Esophagus squamous epithelium (tissue), 5 donors: ENCODE results near the gene SCN11A. TPM values are rescaled to one million over a fixed set of nuclear protein-coding genes. Genes with fewer than 3 reads are reported as not detected.

Source experiments
- DNase-seq: peaks from one replicate; lab custom pipeline; 2025; lab: John Stamatoyannopoulos, UW
- H3K27ac ChIP-seq, 4 donors: fragments of 200-600 bp; sonication (generic); one replicate each; pipeline ENCODE4 v1.5.1; 2016 to 2019; ENCODE audit warnings: mild to moderate bottlenecking in 1 of 4
- H3K27me3 ChIP-seq, 4 donors: fragments of 200-600 bp; sonication (generic); 1 replicate in 3 of 4; 2 replicates in 1 of 4; pipeline versions ENCODE4 v1.5.1 to v1.6.0; 2017 to 2021; ENCODE audit warnings: antibody characterized with exemption in 1 of 4
- H3K36me3 ChIP-seq, 3 donors: fragments of 200-600 bp; sonication (generic); one replicate each; pipeline ENCODE4 v1.5.1; 2016 to 2019
- H3K4me1 ChIP-seq, 3 donors: fragments of 200-600 bp; sonication (generic); one replicate each; pipeline ENCODE4 v1.5.1; 2017 to 2019
- H3K4me3 ChIP-seq, 4 donors: fragments of 200-600 bp; sonication (generic); 1 replicate in 3 of 4; 2 replicates in 1 of 4; pipeline ENCODE4 v1.5.1; 2016 to 2019; ENCODE audit warnings: mild to moderate bottlenecking in 2 of 4, moderate library complexity in 1 of 4
- H3K9me3 ChIP-seq, 3 donors: fragments of 200-600 bp; sonication (generic); one replicate each; pipeline ENCODE4 v1.5.1; 2016 to 2019
- CTCF ChIP-seq, 6 experiments: fragments of 450-650 bp in 4 of 6; fragments of 200-600 bp in 2 of 6; sonication (generic) in 2 of 6; IDR thresholded peaks; one replicate each; pipeline ENCODE4 v1.5.1; 2016 to 2019; ENCODE audit warnings: antibody characterized with exemption in 6 of 6, mild to moderate bottlenecking in 4 of 6, moderate library complexity in 4 of 6
- POLR2A ChIP-seq, 4 donors: fragments of 450-650 bp; IDR thresholded peaks; one replicate each; pipeline ENCODE4 v1.6.1; 2017; ENCODE audit warnings: antibody characterized with exemption in 4 of 4, mild to moderate bottlenecking in 4 of 4, moderate library complexity in 3 of 4
- WGBS, 2 donors: methylation state at CpG; one replicate each; pipeline ENCODE4 v1.1.5; 2018; 5-methylcytosine and 5-hydroxymethylcytosine counted together
- intact Hi-C: fragments of 100-400 bp; cut with DNase I; formaldehyde crosslinking; loops from one replicate; pipeline ENCODE4 v1.15.0; 2022
- total RNA-seq, 4 donors: library from RNA; depleted of rRNA; stranded (reverse); fragments of >200 nt; gene quantifications; one replicate each; pipeline ENCODE4 v1.1.0, GENCODE V29; 2016
- donor health status: DM: yes; HTN: yes; CAD: no.

Gene SCN11A
- total RNA-seq: under 1 TPM in 2 of 4 donors, not detected in 2; under 0.01 to 0.04 TPM

- peaks cover 4 to 39% (median 8%) of the 10 kb centered on the region in 3 donors for H3K4me1 ChIP-seq
- peak within 1 kb of the TSS; percentile 77 to 99 (median 92) for H3K4me3 ChIP-seq
- intact Hi-C loops: no loop called here
- WGBS, 2 donors: 0 to 3% methylated on average over 20 to 26 of the region's 68 CpGs
- H3K27ac ChIP-seq: peak within 1 kb of the TSS; percentile 88 to 95 (median 94)
- no peaks in the 10 kb centered on the region for H3K27me3 ChIP-seq
- H3K36me3 ChIP-seq: no peaks in the 10 kb centered on the region
- peak in 3 of 4 donors; percentile 54 to 88 (median 81) for TF ChIP-seq POLR2A (IDR thresholded peaks at IDR 0.05)
- TF ChIP-seq CTCF (IDR thresholded peaks at IDR 0.05): no peak
- peak; percentile 88 for DNase-seq
- H3K9me3 ChIP-seq: no peaks in the 10 kb centered on the region
Measured at GRCh38 chr3:39051649-39052561, at the start of gene SCN11A, which contains the start of gene WDR48. TSS of gene SCN11A (minus strand) at chr3:39051944. CDS start at chr3:38950362, 101,582 bp downstream. TSS of gene WDR48 (plus strand) at chr3:39052016. CDS start at chr3:39052026, 10 bp downstream.

- Histone ChIP-seq H3K4me1 (peaks cover 10 to 52% (median 22%) of the 10 kb centered on the region in 3 donors), H3K36me3 (peaks cover 25 to 56% (median 29%) of the 10 kb centered on the region in 3 donors), H3K4me3 (no peak overlapping the region), H3K27me3 (no peaks in the 10 kb centered on the region), H3K9me3 (no peaks in the 10 kb centered on the region), H3K27ac (peak overlapping the region in 1 of 4 donors; percentile 43)
- TF ChIP-seq CTCF (IDR thresholded peaks at IDR 0.05): peak; percentile 53 to 68 (median 58)
- no peak for TF ChIP-seq POLR2A (IDR thresholded peaks at IDR 0.05)
- intact Hi-C loops: loop anchor here (10.0 kb wide), 1 partner anchor 184 kb away; the partner anchor contains the start of gene CX3CR1
- DNase-seq: no peak
- whole genome bisulfite sequencing, 2 donors: 0 to 67% methylated on average over 1 to 3 of the region's 5 CpGs
Measured at GRCh38 chr3:39101022-39101689, 49.4 kb upstream of the SCN11A start.

- H3K4me3 ChIP-seq: no peak overlapping the region
- 67 to 93% methylated on average over 3 to 5 of the region's 9 CpGs for WGBS, 2 donors
- DNase-seq: no peak
- peaks cover 28 to 62% (median 29%) of the 10 kb centered on the region in 3 donors for H3K36me3 ChIP-seq
- H3K27me3 ChIP-seq: no peaks in the 10 kb centered on the region
- H3K4me1 ChIP-seq: peaks cover 8 to 46% (median 19%) of the 10 kb centered on the region in 3 donors
- intact Hi-C loops: loop anchor here (10.0 kb wide), 1 partner anchor 184 kb away; the partner anchor contains the start of gene CX3CR1
- H3K9me3 ChIP-seq: no peaks in the 10 kb centered on the region
- H3K27ac ChIP-seq: no peak overlapping the region
- TF ChIP-seq POLR2A (IDR thresholded peaks at IDR 0.05): no peak
- TF ChIP-seq CTCF (IDR thresholded peaks at IDR 0.05): no peak
Measured at GRCh38 chr3:39100500-39100886, 48.7 kb upstream of the SCN11A start.

GRCh38 chr3:39099738-39100499, 48.2 kb upstream of the SCN11A start:
- DNase-seq: no peak
- intact Hi-C loops: loop anchor here (10.0 kb wide), 1 partner anchor 185 kb away; the partner anchor contains the start of gene CX3CR1
- H3K36me3 ChIP-seq: peaks cover 29 to 68% (median 30%) of the 10 kb centered on the region in 3 donors
- H3K27ac ChIP-seq: no peak overlapping the region
- peaks cover 8 to 40% (median 14%) of the 10 kb centered on the region in 3 donors for H3K4me1 ChIP-seq
- no CpG with 5 or more reads among the region's 2 CpGs for WGBS, 2 donors
- no peaks in the 10 kb centered on the region for H3K9me3 ChIP-seq
- H3K27me3 ChIP-seq: no peaks in the 10 kb centered on the region
- no peak overlapping the region for H3K4me3 ChIP-seq
- TF ChIP-seq CTCF (IDR thresholded peaks at IDR 0.05) (no peak), POLR2A (IDR thresholded peaks at IDR 0.05) (no peak)
